HepG2 (cell line): Measurements from ENCODE around the gene NSMF. TPM values are rescaled to one million over a fixed set of nuclear protein-coding genes. Genes with fewer than 3 reads are reported as not detected.

Source experiments
- ATM ChIP-seq: fragments of 450-650 bp; IDR thresholded peaks from 2 replicates; pipeline ENCODE4 v1.7.1; 2017; ENCODE audit warnings: mild to moderate bottlenecking, borderline replicate concordance
- CBFB ChIP-seq: sonication (generic); formaldehyde crosslinking; IDR thresholded peaks from 2 replicates; pipeline ENCODE4 v1.4.0; 2020; ENCODE audit warnings: missing genetic modification reagents
- KDM5B ChIP-seq: sonication (generic); formaldehyde crosslinking; IDR thresholded peaks from 2 replicates; pipeline ENCODE4 v1.4.0; 2020; ENCODE audit warnings: missing genetic modification reagents, mild to moderate bottlenecking, borderline replicate concordance
- NCOA1 ChIP-seq: sonication (generic); formaldehyde crosslinking; IDR thresholded peaks from 2 replicates; pipeline ENCODE4 v1.9.0; 2021; ENCODE audit warnings: missing genetic modification reagents
- NCOA2 ChIP-seq: sonication (generic); formaldehyde crosslinking; IDR thresholded peaks from 2 replicates; pipeline ENCODE4 v1.8.0; 2022; ENCODE audit warnings: inconsistent platforms
- NFRKB ChIP-seq: fragments of 450-650 bp; IDR thresholded peaks from 2 replicates; pipeline ENCODE4 v1.6.1; 2017
- PRPF4 ChIP-seq: fragments of 200-400 bp; formaldehyde crosslinking; IDR thresholded peaks from 2 replicates; pipeline ENCODE4 v1.6.1; 2016; ENCODE audit warnings: low read length, low read depth; ENCODE audit not compliant: poor library complexity, severe bottlenecking
- THAP9 ChIP-seq: sonication (generic); formaldehyde crosslinking; IDR thresholded peaks from 2 replicates; pipeline ENCODE4; 2020; ENCODE audit warnings: missing genetic modification reagents, mild to moderate bottlenecking, borderline replicate concordance
- ZNF124 ChIP-seq: sonication (generic); formaldehyde crosslinking; IDR thresholded peaks from 2 replicates; pipeline ENCODE4 v1.4.0; 2020; ENCODE audit warnings: missing genetic modification reagents
- ZNF318 ChIP-seq: sonication (generic); formaldehyde crosslinking; IDR thresholded peaks from 2 replicates; pipeline ENCODE4 v1.4.0; 2020; ENCODE audit warnings: mild to moderate bottlenecking, missing genetic modification reagents
- ZNF484 ChIP-seq: sonication (generic); formaldehyde crosslinking; IDR thresholded peaks from 2 replicates; pipeline ENCODE4 v1.5.1; 2020; ENCODE audit warnings: mild to moderate bottlenecking, low read depth, missing genetic modification reagents, borderline replicate concordance
- ZNF556 ChIP-seq: sonication (generic); formaldehyde crosslinking; IDR thresholded peaks from 2 replicates; pipeline ENCODE4 v1.4.0; 2020; ENCODE audit warnings: mild to moderate bottlenecking, missing genetic modification reagents, borderline replicate concordance
- ZNF558 ChIP-seq: sonication (generic); formaldehyde crosslinking; IDR thresholded peaks from 2 replicates; pipeline ENCODE4 v1.9.0; 2022; ENCODE audit warnings: mild to moderate bottlenecking, missing genetic modification reagents, borderline replicate concordance
- ZNF597 ChIP-seq: sonication (generic); formaldehyde crosslinking; IDR thresholded peaks from 2 replicates; pipeline ENCODE4 v1.5.0; 2020; ENCODE audit warnings: missing genetic modification reagents
- ZNF614 ChIP-seq: IDR thresholded peaks from 2 replicates; pipeline ENCODE4 v1.6.1; 2018; ENCODE audit warnings: missing biosample characterization, missing genetic modification reagents, inconsistent platforms, borderline replicate concordance
- ZNF775 ChIP-seq: sonication (generic); formaldehyde crosslinking; IDR thresholded peaks from 2 replicates; pipeline ENCODE4 v1.4.0; 2020; ENCODE audit warnings: missing genetic modification reagents, mild to moderate bottlenecking, moderate library complexity, borderline replicate concordance
- ZNF790 ChIP-seq: sonication (generic); formaldehyde crosslinking; IDR thresholded peaks from 2 replicates; pipeline ENCODE4 v1.8.0; 2022; ENCODE audit warnings: missing genetic modification reagents, mild to moderate bottlenecking, borderline replicate concordance
- polyA plus RNA-seq, 8 experiments: library from polyadenylated mRNA; depleted of rRNA in 3 of 8; stranded (reverse) in 7 of 8; unstranded in 1 of 8; fragments of >200 nt; fragmentation: Illumina TruSeq in 4 of 8; extraction: Trizol in 4 of 8; gene quantifications; 2 replicates each; pipeline versions ENCODE4 v1.2.1 to v1.2.3, GENCODE V29; 2011 to 2016; ENCODE audit warnings: low read depth in 4 of 8, missing spikeins in 1 of 8, mixed read lengths in 1 of 8; ENCODE audit not compliant: insufficient read depth in 1 of 8
- total RNA-seq, 5 experiments: library from RNA; depleted of rRNA; stranded (reverse); fragments of >200 nt; fragmentation: Illumina TruSeq; extraction: Trizol; gene quantifications; 2 replicates each; pipeline ENCODE4 v1.2.3, GENCODE V29; 2016; ENCODE audit warnings: low read depth in 1 of 5

The NSMF gene
- total and polyA plus RNA-seq, 2 of the 13 experiments (the other 11 are each of a cell fraction or from before 2014, with no cell fraction given): 44.3 to 183 TPM

- TF ChIP-seq ZNF558 (CRISPR knock-in tag) (peak; percentile 96; the same call in 1 of the 2 replicates), NCOA1 (0 out of 2 replicates have a peak, but pooled peaks have one; percentile 89), NCOA2 (CRISPR knock-in tag) (peak; percentile 87), ZNF484 (CRISPR knock-in tag) (no peak), ZNF597 (CRISPR knock-in tag) (no peak), ZNF775 (CRISPR knock-in tag) (no peak), THAP9 (CRISPR knock-in tag) (peak; percentile 84; the same call in 1 of the 2 replicates), CBFB (CRISPR knock-in tag) (no peak; the same call in 1 of the 2 replicates), PRPF4 (no peak), KDM5B (CRISPR knock-in tag) (peak; percentile 96), ZNF556 (no peak; the same call in 1 of the 2 replicates), ZNF614 (CRISPR knock-in tag) (peak; percentile 88; the same call in 1 of the 2 replicates), NFRKB (no peak), ATM (no peak), ZNF318 (CRISPR knock-in tag) (peak; percentile 21; the same call in 1 of the 2 replicates), ZNF124 (no peak), ZNF790 (CRISPR knock-in tag) (peak; percentile 62; the same call in 1 of the 2 replicates)
Measured at GRCh38 chr9:137454597-137455358, 4.4 kb downstream of the NSMF start (continued).
